Activated naive CD4-positive, alpha-beta T cell treated with anti-CD3 and anti-CD28 coated beads for 36 hours (primary cell): ENCODE data around the gene ANGPTL4. TPM values are rescaled to one million over a fixed set of nuclear protein-coding genes. Genes with fewer than 3 reads are reported as not detected.
A peak's percentile ranks its signal among the peaks of the same experiment; 100 is the strongest.
"Not testable (repeated sequence)": the region's sequence is repeated elsewhere in the genome, so short reads cannot be mapped to it uniquely, and the experiment has no call there.

Source experiments
- CTCF ChIA-PET: fragments of 350-600 bp; sonication (Branson Sonifier 250); formaldehyde crosslinking; loops from one replicate; lab custom pipeline; 2021; ENCODE audit warnings: antibody characterized with exemption; lab: Charles Lee
- DNase-seq: peaks from one replicate; pipeline ENCODE4 v3.0.0-alpha.2; 2020
- H3K27ac Mint-ChIP-seq: one replicate; pipeline ENCODE4 v1.8.0; 2021; ENCODE audit warnings: mild to moderate bottlenecking, mixed read lengths
- H3K27me3 Mint-ChIP-seq: one replicate; pipeline ENCODE4 v1.8.0; 2021; ENCODE audit warnings: low read depth, mixed read lengths
- H3K36me3 Mint-ChIP-seq: one replicate; pipeline ENCODE4 v1.8.0; 2021; ENCODE audit warnings: low read depth, mixed read lengths
- H3K4me1 Mint-ChIP-seq: one replicate; pipeline ENCODE4 v1.8.0; 2021; ENCODE audit warnings: low read depth, mixed read lengths
- H3K4me3 Mint-ChIP-seq: one replicate; pipeline ENCODE4 v1.8.0; 2021; ENCODE audit warnings: mild to moderate bottlenecking, moderate library complexity, mixed read lengths
- H3K9me3 Mint-ChIP-seq: one replicate; pipeline ENCODE4 v1.8.0; 2021; ENCODE audit warnings: mixed read lengths
- intact Hi-C: fragments of 100-400 bp; cut with micrococcal nuclease; formaldehyde crosslinking; loops from one replicate; pipeline ENCODE4 v1.15.1; 2023
- total RNA-seq, 2 experiments: library from RNA; stranded (reverse); gene quantifications; one replicate each; pipeline ENCODE4 v1.2.3, GENCODE V29; 2021

Gene ANGPTL4
- total RNA-seq, 2 experiments from 2014 or later = not detected

GRCh38 chr19:8336660-8337059 lies 27.3 kb upstream of the ANGPTL4 start:
- no peak overlapping the region for H3K27ac Mint-ChIP-seq
- H3K9me3 Mint-ChIP-seq = no peaks in the 10 kb centered on the region
- DNase-seq = no peak
- peaks cover 25% of the 10 kb centered on the region for H3K27me3 Mint-ChIP-seq
- peaks cover 4% of the 10 kb centered on the region for H3K4me1 Mint-ChIP-seq
- H3K36me3 Mint-ChIP-seq = no peaks in the 10 kb centered on the region
- intact Hi-C loops = no loop called here
- CTCF ChIA-PET = interaction anchor here (0.6 to 1.8 kb wide), 3 partner anchors 10 to 59 kb away, joined by 3 to 10 read pairs (median 4); no protein-coding TSS in a partner anchor
- H3K4me3 Mint-ChIP-seq = no peak overlapping the region

- no peak for DNase-seq
- peaks cover 25% of the 10 kb centered on the region for H3K27me3 Mint-ChIP-seq
- H3K4me3 Mint-ChIP-seq = no peak overlapping the region
- H3K4me1 Mint-ChIP-seq = peaks cover 4% of the 10 kb centered on the region
- H3K9me3 Mint-ChIP-seq = no peaks in the 10 kb centered on the region
- H3K27ac Mint-ChIP-seq = no peak overlapping the region
- no peaks in the 10 kb centered on the region for H3K36me3 Mint-ChIP-seq
- CTCF ChIA-PET = interaction anchor here (1.1 kb wide), 1 partner anchor 16 kb away, joined by 6 read pairs; no protein-coding TSS in a partner anchor
- intact Hi-C loops = no loop called here
Measured at GRCh38 chr19:8337728-8338127, 26.2 kb upstream of the ANGPTL4 start.

GRCh38 chr19:8338835-8339234 lies 25.1 kb upstream of the ANGPTL4 start:
- H3K4me1 Mint-ChIP-seq = peaks cover 8% of the 10 kb centered on the region
- DNase-seq = no peak
- no peak overlapping the region for H3K4me3 Mint-ChIP-seq
- H3K27ac Mint-ChIP-seq = no peak overlapping the region
- no peaks in the 10 kb centered on the region for H3K9me3 Mint-ChIP-seq
- CTCF ChIA-PET = interaction anchor here (2.6 kb wide), 1 partner anchor 15 kb away, joined by 14 read pairs; no protein-coding TSS in a partner anchor
- H3K27me3 Mint-ChIP-seq = peaks cover 27% of the 10 kb centered on the region
- no peaks in the 10 kb centered on the region for H3K36me3 Mint-ChIP-seq
- intact Hi-C loops = no loop called here

GRCh38 chr19:8340341-8341096 lies 23.4 kb upstream of the ANGPTL4 start:
- Mint-ChIP-seq H3K27me3 (peaks cover 22% of the 10 kb centered on the region), H3K9me3 (no peaks in the 10 kb centered on the region), H3K36me3 (no peaks in the 10 kb centered on the region), H3K27ac (no peak overlapping the region), H3K4me1 (peaks cover 8% of the 10 kb centered on the region), H3K4me3 (no peak overlapping the region)
- DNase-seq = no peak
- CTCF ChIA-PET = interaction anchor here (0.8 to 2.6 kb wide), 2 partner anchors 14 to 275 kb away, joined by 8 to 14 read pairs; no protein-coding TSS in a partner anchor
- intact Hi-C loops = no loop called here

GRCh38 chr19:8341504-8341903 lies 22.5 kb upstream of the ANGPTL4 start:
- H3K4me3 Mint-ChIP-seq, DNase-seq, H3K4me1 Mint-ChIP-seq, intact Hi-C loops, H3K27ac Mint-ChIP-seq, H3K36me3 Mint-ChIP-seq, H3K9me3 Mint-ChIP-seq: not testable (repeated sequence)
- CTCF ChIA-PET = interaction anchor here (0.8 to 2.6 kb wide), 2 partner anchors 13 to 274 kb away, joined by 8 to 14 read pairs; no protein-coding TSS in a partner anchor
- peaks cover 16% of the 10 kb centered on the region for H3K27me3 Mint-ChIP-seq

GRCh38 chr19:8342316-8342683 lies 21.7 kb upstream of the ANGPTL4 start:
- H3K27ac Mint-ChIP-seq = no peak overlapping the region
- CTCF ChIA-PET = interaction anchor here (3.6 kb wide), 1 partner anchor 12 kb away, joined by 18 read pairs; no protein-coding TSS in a partner anchor
- no peak for DNase-seq
- H3K4me3 Mint-ChIP-seq = no peak overlapping the region
- H3K27me3 Mint-ChIP-seq = peaks cover 12% of the 10 kb centered on the region
- H3K4me1 Mint-ChIP-seq = peaks cover 4% of the 10 kb centered on the region
- H3K36me3 Mint-ChIP-seq = no peaks in the 10 kb centered on the region
- intact Hi-C loops = no loop called here
- H3K9me3 Mint-ChIP-seq = no peaks in the 10 kb centered on the region

- CTCF ChIA-PET = interaction anchor here (0.8 to 3.6 kb wide), 2 partner anchors 11 to 89 kb away, joined by 3 to 18 read pairs; no protein-coding TSS in a partner anchor
- Mint-ChIP-seq H3K27me3 (peaks cover 7% of the 10 kb centered on the region), H3K9me3 (no peaks in the 10 kb centered on the region), H3K4me1 (peaks cover 4% of the 10 kb centered on the region), H3K27ac (no peak within 1 kb of the TSS), H3K36me3 (no peaks in the 10 kb centered on the region), H3K4me3 (peak within 1 kb of the TSS; percentile 73)
- intact Hi-C loops = loop anchor here (1.0 kb wide), 1 partner anchor 22 kb away; the partner anchor contains the start of genes NDUFA7 and RPS28
- peak; percentile 96 for DNase-seq
Measured at GRCh38 chr19:8342684-8343482, 21.1 kb upstream of the ANGPTL4 start, which contains the start of gene KANK3. KANK3 (minus strand) TSS chr19:8343262; CDS start chr19:8337828, 5,434 bp downstream.

- peaks cover 4% of the 10 kb centered on the region for H3K4me1 Mint-ChIP-seq
- peaks cover 3% of the 10 kb centered on the region for H3K27me3 Mint-ChIP-seq
- CTCF ChIA-PET = interaction anchor here (0.8 to 3.6 kb wide), 2 partner anchors 10 to 90 kb away, joined by 3 to 18 read pairs; no protein-coding TSS in a partner anchor
- H3K27ac Mint-ChIP-seq = no peak overlapping the region
- DNase-seq = no peak
- intact Hi-C loops = loop anchor here (1.0 kb wide), 1 partner anchor 22 kb away; the partner anchor contains the start of genes NDUFA7 and RPS28
- H3K9me3 Mint-ChIP-seq = no peaks in the 10 kb centered on the region
- no peaks in the 10 kb centered on the region for H3K36me3 Mint-ChIP-seq
- H3K4me3 Mint-ChIP-seq = peak overlapping the region; percentile 73
Measured at GRCh38 chr19:8343483-8343844, 20.5 kb upstream of the ANGPTL4 start.

- intact Hi-C loops, CTCF ChIA-PET, DNase-seq, H3K4me3 Mint-ChIP-seq, H3K4me1 Mint-ChIP-seq, H3K36me3 Mint-ChIP-seq, H3K9me3 Mint-ChIP-seq: not testable (repeated sequence)
- Mint-ChIP-seq H3K27me3 (peaks cover 14% of the 10 kb centered on the region), H3K27ac (peak overlapping the region; percentile 51)
Measured at GRCh38 chr19:8349629-8350372, 14.2 kb upstream of the ANGPTL4 start.

GRCh38 chr19:8352134-8352827 lies 11.7 kb upstream of the ANGPTL4 start:
- no peak for DNase-seq
- Mint-ChIP-seq H3K36me3 (no peaks in the 10 kb centered on the region), H3K4me1 (no peaks in the 10 kb centered on the region), H3K27me3 (peaks cover 14% of the 10 kb centered on the region), H3K27ac (no peak overlapping the region), H3K9me3 (peaks cover 3% of the 10 kb centered on the region), H3K4me3 (no peak overlapping the region)
- CTCF ChIA-PET = interaction anchor here (0.6 to 5.2 kb wide), 14 partner anchors 9 to 229 kb away, joined by 3 to 47 read pairs (median 4); partner anchors contain the start of genes KANK3, MARCHF2, MYO1F and RAB11B
- intact Hi-C loops = no loop called here

- CTCF ChIA-PET = interaction anchor here (0.6 to 5.2 kb wide), 14 partner anchors 9 to 227 kb away, joined by 3 to 47 read pairs (median 8); partner anchors contain the start of genes KANK3, MYO1F and RAB11B
- peaks cover 14% of the 10 kb centered on the region for H3K27me3 Mint-ChIP-seq
- not testable (repeated sequence) for H3K4me1 Mint-ChIP-seq, H3K27ac Mint-ChIP-seq, H3K36me3 Mint-ChIP-seq, DNase-seq, H3K4me3 Mint-ChIP-seq, H3K9me3 Mint-ChIP-seq
- intact Hi-C loops = loop anchor here (1.0 kb wide), 1 partner anchor 289 kb away; no protein-coding TSS in a partner anchor
Measured at GRCh38 chr19:8352845-8353244, 11.1 kb upstream of the ANGPTL4 start.
